HG02642 (cell line): ENCODE data around the gene HOXC5.

ENCODE experiments used
- ATAC-seq: cut with Tn5 transposase; IDR thresholded peaks from one replicate; pipeline ENCODE4 v1.9.1; 2021; ENCODE audit warnings: mild to moderate bottlenecking; ENCODE audit not compliant: unreplicated experiment, poor library complexity

Gene HOXC5

GRCh38 chr12:53995378-53996239, 37.2 kb upstream of the HOXC5 start:
- ATAC-seq, result no peak

- ATAC-seq, result no peak
Observed at GRCh38 chr12:53996240-53997203, 36.3 kb upstream of the HOXC5 start.

GRCh38 chr12:53997204-53998109, 35.4 kb upstream of the HOXC5 start:
- ATAC-seq, result no peak

- no peak for ATAC-seq
Observed at GRCh38 chr12:53998110-53998899, 34.5 kb upstream of the HOXC5 start.

GRCh38 chr12:53998900-53999236, 34.0 kb upstream of the HOXC5 start:
- ATAC-seq, result no peak

- ATAC-seq, result no peak
Observed at GRCh38 chr12:53999559-54000115, 33.2 kb upstream of the HOXC5 start.

- no peak for ATAC-seq
Observed at GRCh38 chr12:54000116-54001114, 32.4 kb upstream of the HOXC5 start, which contains the start of gene HOXC9. Gene HOXC9 (plus strand): TSS chr12:54000161. CDS start chr12:54000189, 28 bp downstream.

GRCh38 chr12:54001283-54002187, 31.3 kb upstream of the HOXC5 start:
- ATAC-seq, result no peak

GRCh38 chr12:54002278-54002914, 30.5 kb upstream of the HOXC5 start:
- ATAC-seq, result no peak

GRCh38 chr12:54002915-54003389, 29.9 kb upstream of the HOXC5 start:
- ATAC-seq, result no peak

- ATAC-seq, result no peak
Observed at GRCh38 chr12:54003625-54004024, 29.2 kb upstream of the HOXC5 start.

- ATAC-seq, result no peak
Observed at GRCh38 chr12:54004063-54004840, 28.6 kb upstream of the HOXC5 start.

- ATAC-seq, result no peak
Observed at GRCh38 chr12:54004841-54005530, 27.9 kb upstream of the HOXC5 start.

- ATAC-seq, result no peak
Observed at GRCh38 chr12:54005531-54005852, 27.4 kb upstream of the HOXC5 start.
